NCI-H1436 treated with DMSO at 0.1 percent for 48 hours (cell line): Measurements from ENCODE around the gene APMAP.

ENCODE experiments used
- DNase-seq: peaks from one replicate; lab custom pipeline; 2025; lab: John Stamatoyannopoulos, UW

APMAP gene

DNA sequence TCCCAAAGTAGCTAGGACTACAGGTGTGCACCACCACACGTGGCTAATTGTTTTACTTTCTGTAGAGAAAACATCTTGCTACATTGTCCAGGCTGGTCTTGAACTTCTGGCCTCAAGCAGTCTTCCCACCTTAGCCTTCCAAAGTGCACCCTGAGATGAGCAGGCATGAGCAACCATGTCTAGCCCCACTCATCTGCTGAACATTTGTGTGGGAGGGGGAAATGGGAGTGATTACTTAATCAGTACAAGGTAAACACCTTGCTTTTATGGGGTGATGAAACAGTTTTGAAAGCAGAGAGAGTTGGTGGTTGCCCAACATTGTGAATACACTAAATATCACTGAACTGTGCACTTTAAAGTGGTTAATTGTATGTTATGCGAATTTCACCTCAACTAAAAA, 5.3 kb downstream of the APMAP start:
- no peak for DNase-seq

DNA sequence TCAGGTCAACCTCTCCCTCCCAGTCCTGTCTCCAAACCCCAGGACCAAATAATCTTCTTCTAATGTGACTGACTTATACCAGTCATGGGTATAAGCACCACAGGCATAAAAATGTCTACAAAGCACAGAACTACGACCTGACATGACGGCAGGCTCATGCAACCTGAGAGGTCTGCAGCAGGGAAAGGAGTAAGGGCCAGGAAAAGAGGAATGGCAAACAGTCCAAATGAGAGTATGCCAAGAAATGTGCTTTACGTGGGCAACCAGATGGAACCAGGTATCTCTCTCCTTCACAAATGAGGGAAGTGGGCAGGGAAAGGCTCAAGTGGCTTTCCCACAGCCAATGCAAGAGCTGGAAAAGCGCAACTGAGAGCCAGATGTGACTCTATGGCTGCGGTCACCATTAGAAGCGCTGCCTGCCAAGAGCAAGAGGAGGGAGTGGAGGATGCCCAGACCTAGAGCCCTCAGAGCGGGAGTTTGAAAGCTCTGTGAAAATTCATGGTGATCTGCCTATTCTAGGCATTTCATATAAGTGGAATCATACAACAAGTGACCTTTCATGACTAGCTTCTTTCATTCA, 6.0 kb downstream of the APMAP start:
- no peak for DNase-seq

DNA sequence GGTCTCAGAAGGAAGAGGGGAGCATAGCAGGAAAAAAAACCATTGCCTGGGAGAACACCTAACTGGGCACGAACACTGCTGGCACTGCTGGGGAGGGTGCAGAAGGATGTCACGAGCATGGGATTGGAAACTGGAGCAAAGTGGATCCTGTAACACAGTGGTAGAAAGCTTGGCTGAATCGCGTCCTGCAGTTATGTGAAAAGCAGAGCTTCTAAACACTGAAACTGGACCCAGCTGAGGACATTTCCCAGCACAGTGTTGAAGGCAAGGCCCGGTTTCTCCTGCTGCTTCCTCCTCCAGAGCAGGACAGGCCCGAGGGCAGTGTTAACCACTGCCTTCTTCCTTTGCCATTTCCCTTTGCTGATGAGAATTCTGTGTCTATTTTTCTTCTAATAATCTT, 6.7 kb downstream of the APMAP start:
- DNase-seq: no peak

DNA sequence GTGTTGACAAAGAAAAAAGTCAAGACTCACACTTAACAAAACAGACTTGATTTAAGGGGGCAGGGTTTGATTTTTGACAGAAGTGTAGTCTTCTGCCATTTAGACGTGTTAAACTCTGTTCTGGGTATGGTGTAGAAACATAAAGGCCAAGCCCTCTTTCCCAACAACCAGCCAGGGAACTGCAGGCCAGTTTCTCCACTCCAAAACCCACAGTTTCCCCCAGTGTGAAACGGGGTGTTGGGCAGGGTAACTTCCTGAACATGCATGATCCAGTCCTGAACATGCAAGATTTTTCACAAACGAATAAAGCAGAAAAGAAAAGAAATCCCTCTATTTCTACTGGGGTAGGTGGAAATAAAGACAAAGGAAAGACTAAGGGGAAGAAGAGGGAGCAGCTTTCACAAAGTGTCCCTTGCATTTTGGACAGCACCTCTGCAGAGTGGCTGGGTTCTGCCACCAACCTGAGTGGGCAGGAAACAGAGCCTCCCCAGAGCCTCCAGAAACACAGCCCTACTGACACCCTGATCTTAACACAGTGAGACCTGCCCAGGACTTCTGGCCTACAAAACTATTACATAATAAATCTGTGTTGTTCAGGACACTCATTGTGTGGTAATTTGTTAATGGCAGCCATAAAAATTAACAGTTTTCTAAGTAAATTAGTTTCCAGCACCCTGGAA, 7.5 kb downstream of the APMAP start:
- no peak for DNase-seq

DNA sequence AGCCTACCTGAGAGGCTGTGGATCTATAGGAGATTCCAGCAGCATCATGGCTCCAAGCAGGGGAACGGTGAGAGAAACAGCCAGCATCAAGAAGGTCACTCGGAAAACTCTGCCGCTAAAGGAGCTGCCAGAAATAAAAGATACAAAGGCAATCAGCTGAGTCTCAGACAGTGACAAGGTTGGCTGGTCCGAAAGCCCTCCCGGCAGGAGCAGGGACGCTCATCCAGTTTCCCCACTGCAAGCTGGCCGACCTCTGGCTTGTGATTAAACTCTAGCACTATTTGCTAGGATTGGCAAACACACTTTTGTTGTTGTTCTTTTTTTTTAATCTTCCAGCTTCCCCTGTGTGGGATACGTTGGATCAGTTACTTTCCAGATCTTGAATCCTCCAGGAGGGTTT, 8.7 kb downstream of the APMAP start:
- DNase-seq: no peak

DNA sequence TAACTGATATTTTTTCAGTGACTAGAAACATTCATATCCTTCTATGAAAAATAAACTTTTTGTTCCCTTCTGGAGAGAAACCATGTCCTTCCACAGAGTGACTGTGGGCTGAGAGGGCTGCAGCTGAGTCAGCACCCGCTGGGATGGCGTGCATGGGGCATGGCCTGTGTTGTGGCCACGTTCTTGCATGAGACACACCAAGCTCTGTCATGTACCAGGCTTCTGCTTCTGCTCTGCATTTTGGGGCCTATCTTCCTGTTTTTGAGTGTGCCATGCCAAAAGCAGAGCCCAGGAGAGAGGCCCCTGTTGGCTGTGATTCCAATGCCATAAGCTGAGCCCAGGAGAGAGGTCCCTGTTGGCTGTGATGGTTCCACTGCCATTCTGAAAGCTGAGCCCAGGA, 10.8 kb downstream of the APMAP start:
- DNase-seq: no peak

DNA sequence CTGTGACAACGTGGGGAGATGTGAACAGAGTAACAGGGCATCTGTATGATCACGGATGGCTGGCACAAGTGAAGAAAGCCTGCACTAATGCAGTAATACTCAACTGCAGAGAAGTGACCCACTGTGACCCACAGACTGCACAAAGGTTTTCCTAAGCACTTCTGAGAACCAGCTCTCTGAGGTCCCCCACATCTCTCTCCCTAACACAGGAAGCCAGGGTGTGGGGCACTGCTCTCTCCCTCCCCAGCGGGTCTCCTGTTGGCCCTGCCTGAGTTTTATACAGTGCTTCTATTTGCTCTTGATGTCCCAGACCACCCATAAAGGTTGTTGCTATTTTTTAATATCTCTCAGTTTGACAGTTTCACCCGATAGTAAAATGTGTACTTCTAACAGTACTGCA, 11.3 kb downstream of the APMAP start:
- no peak for DNase-seq

DNA sequence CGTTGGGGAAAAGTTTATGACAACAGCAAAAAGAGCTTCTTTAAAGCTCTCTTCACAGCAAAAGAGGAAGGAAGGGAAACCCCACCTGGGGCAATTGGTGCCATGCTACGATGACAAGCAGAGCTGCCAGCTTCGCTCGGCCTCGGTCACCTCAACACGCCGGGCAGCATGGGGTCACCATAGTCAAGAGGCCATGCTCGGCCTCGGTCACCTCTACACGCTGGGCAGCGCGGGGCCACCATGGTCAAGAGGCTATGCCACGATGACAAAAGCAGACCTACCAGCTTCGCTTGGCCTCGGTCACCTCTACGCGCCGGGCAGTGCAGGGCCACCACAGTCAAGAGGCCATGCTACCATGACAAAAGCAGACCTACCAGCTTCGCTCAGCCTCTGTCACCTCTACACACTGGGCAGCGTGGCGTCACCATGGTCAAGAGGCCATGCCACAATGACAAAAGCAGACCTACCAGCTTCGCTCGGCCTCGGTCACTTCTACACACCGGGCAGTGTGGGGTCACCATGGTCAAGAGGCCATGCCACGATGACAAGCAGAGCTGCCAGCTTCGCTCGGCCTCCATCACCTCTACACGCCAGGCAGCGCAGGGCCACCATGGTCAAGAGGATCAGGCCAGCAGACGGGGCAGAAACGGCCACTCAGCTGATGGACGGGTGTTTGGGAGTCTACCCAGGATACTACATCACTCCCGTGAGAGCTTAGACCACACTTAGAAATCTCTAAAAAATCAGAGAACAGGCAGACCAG, 12.1 kb downstream of the APMAP start:
- no peak for DNase-seq

DNA sequence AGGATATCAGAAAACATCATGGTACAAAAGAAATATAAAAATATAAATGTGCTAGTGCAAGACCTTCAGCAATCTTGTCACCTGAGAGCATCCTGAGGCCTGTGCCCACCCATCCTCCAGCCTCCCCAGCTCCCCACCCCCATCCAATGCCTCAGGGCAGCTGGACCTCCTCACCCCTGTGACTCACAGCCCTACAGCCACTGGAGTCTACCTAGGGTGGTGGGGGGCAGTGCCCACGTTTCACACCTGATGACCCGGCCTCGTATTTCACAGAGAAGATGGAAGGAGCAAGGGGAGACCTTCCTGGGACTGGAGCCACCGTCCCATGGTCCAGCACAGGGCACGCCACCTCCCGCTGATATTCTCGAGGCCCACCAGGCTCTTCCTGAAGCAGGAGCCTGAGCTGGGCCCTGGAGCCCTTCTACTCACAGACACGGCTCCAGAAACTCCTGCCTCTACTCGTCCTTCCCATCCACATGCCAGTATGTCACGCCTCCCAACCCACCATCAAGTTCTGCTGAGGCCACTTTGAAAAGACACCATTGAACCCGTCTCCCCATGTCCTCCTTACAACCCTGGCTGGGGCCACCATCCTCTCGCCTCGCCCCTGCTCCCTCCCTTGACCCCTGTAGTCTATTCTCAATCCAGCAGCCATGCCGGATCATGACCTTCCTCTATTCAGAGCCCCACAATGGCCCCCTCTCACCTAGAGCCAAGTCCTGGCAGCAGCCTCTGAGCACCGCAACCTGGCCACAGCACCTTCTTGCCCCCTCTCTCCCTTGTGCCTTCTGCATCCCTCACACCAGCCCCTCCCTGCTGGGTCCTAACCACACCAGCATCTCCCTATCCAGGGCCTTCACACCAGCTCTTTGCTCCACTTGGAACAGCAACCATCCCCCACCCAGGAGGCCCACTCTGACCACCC, 13.3 kb downstream of the APMAP start:
- DNase-seq: no peak

DNA sequence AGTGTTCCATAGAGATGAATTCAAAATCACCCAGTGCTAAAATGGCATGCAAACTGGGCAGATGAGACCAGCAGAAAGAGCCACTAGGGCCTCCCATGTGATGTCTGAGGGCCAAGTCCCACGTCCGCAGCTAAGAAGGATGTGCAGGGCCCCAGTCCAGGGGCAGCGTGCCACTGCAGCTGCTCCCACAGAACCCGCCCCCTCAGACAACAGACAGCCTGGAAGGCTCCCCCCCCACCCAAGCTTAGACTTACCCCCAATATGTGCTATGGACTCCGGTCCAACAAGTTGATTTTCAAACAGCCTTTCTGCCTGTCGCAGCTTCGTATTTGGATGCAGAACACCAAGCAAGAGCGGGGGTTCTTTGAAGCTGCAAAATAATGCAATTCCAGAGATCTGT, 14.0 kb downstream of the APMAP start:
- no peak for DNase-seq

DNA sequence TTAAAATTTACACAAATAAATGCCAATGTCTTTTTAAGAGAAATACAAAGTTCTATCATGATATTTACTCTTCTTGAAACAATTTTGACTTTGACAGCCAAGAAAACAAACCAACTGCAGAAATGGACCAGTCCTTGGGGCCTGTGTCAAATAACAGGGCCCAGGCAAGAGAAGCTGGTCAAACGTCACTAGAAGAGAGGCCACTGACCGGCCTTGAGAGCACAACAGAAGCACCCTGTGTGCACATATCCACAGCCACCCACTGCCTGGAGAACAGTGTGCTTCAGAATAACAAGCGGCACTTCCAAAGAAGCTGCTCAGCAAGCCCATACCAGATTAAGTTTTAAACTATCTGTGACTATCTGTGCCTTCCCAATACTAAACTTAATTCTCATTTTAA, 14.8 kb downstream of the APMAP start:
- DNase-seq: no peak

DNA sequence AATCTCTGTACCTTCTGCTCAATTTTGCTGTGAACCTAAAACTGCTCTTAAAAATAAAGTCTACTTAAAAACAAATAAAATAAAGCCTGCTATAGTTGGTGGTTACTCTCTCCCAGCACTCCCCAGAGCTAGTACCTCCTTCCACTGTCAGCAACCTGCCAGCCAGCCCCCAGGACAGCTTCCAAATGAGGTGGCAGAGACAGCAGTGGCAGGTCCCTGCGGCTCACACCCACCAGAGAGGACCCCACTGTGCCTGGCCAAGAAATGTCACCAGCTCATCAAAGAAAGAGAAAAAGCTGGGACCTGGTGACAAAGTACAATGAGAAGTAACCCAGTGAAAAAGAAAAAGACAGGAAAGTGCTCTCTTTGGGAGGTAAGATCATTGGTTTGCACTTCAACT, 15.2 kb downstream of the APMAP start:
- DNase-seq: no peak

DNA sequence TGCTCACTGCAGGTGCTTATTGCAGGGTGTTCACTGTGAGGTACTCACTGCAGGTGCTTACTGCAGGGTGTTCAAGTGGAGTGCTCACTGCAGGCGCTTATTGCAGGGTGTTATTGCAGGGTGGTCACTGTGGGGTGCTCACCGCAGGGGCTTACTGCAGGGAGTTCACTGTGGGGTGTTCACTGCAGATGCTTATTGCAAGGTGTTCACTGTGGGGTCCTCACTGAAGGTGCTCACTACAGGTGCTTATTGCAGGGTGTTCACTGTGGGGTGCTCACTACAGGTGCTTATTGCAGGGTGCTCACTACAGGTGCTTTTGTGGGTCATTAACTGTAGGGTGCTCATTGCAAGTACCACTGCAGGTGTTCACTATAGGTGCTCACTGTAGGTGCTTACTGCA, 20.2 kb downstream of the APMAP start:
- DNase-seq: no peak

DNA sequence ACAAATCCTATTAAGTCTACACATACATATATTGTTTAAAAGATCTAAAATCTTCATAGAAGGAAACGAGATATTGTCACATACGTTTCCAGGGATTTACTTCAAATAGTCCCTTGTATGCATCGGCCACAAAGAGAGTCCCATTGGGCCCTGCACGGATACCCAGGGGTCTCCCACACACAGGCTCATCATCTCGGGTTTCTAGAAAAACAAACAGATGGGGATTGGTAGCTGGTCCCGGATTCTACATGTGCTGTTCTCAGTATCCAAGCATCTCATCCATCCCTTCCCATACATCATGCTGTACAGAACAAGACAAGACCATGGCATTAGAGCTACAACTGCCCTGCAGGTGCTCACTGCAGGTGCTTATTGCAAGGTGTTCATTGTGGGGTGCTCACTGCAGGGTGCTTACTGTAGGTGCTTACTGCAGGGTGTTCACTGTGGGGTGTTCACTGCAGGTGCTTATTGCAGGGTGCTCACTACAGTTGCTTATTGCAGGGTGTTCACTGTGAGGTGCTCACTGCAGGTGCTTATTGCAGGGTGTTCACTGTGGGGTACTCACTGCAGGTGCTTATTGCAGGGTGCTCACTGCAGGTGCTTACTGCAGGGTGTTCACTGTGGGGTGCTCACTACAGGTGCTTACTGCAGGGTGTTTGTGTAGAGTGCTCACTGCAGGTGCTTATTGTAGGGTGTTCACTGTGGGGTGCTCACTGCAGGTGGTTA, 21.0 kb downstream of the APMAP start:
- no peak for DNase-seq

DNA sequence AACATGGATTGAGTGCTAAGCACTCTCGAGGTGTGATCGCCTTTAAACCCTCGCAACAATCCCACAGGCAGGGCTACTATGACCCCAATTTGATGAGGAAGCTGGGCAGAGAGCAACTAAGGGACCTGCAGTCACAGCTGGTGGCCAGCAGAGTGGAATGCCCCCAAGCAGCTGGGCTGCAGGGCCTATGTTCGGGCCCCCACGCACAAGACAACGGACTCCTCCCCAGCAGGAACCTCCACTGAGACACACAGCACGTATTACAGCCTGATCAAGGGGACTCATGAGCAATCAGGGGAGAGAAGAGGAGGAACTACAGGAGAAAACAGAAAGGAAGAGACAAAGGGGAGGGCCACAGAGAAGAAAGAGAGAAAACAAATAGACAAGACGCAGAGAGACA, 21.8 kb downstream of the APMAP start:
- no peak for DNase-seq

DNA sequence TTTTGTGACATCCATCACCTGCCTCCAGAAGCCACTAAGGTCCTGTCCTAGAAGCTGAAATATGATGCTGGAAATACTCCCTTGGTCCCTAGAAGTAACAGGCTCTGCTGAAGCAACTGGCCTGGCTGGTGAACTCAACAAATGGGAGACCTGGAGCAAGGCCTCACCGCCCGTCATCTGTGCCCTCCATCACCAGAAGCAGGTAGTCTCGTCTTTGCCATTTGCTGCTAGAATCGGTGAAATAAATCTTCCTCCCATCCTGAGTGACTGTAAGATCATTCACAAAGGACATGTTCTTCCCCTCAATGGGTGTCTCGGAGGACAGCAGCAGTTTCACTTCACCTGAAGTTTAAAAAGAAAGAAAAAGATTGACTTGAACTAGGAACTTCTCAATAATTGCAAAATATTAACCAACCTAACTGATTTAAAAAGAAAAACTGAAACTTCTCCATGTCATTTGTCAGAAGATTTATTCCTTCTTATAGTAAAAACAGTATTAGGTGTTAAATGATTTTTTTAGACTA, 22.5 kb downstream of the APMAP start:
- DNase-seq: no peak

DNA sequence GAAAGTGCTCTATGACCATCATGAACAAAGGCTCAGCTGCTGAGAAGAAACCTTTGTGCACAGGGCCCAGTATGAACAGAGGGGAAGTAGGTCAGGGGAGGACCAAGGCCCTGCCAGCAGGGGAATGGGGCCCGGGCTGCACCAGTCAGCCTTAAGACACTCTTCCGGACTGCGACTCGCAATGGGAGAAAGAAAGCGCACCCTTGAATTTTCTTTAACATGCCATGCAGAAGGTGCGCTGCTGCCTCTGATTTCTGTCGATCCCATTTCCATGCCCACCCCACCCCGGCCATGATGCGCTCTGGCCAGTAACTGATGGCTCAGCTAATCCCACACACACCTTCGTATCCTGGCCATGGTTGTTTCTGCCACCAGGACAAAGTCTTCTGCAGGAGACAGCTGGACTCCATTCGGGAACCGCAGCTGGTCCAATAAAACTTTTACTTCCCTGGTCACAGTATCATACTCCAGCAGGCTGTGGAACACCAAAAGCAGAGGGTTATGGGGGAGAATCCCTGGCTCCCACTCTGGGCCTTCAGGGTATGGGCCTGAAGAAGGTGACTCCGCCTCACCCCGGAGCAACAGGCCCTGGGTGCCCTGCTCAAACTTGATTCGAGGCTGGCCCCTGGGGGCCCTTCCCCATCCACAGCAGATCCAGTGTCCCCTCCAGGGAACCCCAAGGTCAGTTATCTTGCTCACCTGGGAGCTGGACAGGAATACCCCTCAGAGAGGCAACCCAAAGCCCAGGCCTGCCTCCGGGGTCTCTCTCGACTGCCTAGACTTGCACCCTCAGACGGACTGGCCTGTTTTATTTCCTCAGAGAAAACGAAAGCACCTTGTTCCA, 23.1 kb downstream of the APMAP start:
- no peak for DNase-seq

DNA sequence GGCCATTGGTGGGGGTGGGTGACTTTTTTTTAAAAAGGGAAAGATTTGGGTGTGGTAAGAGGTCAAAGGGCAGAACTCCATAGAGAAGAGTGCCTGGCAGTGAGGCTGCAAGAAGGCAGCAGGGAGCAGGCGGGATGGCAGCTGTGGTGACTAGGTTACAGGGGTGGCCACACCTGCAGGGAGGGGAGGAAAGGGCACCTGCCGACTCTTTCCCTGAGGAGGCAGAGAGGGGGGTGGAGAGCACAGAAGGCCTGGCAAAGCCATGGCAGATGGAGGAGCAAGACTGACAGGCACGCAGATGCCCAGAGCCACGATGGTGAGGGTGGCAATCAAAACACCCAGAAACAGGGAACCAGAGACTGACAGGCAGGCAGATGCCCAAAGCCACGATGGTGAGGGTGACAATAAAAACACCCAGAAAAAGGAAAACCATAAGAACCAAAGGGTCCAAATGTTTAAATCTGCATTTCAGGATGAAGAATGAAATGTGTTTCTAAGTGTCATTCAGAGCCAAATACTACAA, 24.2 kb downstream of the APMAP start:
- no peak for DNase-seq

DNA sequence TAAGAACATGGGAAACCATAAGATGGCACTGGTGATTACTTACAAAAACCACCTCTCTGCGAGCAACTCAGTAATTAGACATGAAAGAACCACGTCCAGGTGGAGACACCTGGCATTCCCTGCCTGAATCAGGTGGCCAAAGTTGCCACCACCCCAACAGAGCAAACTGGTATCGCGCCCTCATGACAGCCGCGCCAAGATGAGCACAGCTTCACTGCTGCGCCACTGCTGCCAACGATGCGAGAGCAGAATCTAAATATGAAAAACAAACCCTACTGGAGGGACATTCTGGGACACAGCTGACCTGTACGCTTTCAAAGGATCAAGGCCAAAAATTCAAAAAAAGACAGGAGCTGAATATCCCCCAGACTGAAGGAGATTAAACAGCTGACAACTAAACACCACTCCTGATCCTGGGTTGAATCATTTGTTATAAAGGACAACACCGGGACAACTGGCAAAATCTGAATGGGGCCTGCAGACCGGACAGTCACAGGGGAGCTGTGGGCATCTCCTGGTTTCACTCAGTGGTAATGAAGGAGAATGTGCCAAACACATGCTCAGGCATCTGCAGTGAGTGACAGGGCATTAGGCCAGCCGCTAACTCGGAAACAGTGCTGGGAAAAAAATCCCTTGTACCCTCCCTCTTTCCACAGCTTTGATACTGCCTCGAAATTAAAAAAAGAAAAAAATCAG, 26.1 kb downstream of the APMAP start:
- DNase-seq: no peak
